Measurements from ENCODE around the gene ZBTB46.
"Not testable (repeated sequence)": the region's sequence is repeated elsewhere in the genome, so short reads cannot be mapped to it uniquely, and the experiment has no call there.

ZBTB46 gene

GRCh38 chr20:63783970-63784369, 47.1 kb downstream of the ZBTB46 start:
- no peak for DNase-seq

GRCh38 chr20:63782521-63782971, 48.5 kb downstream of the ZBTB46 start:
- DNase-seq = no peak

GRCh38 chr20:63782051-63782471, 49.0 kb downstream of the ZBTB46 start:
- no peak for DNase-seq

- DNase-seq = no peak
These were observed 49.9 kb downstream of the ZBTB46 start for GRCh38 chr20:63781181-63781580.

GRCh38 chr20:63778857-63779256, 52.2 kb downstream of the ZBTB46 start:
- DNase-seq = no peak

GRCh38 chr20:63778034-63778752, 52.9 kb downstream of the ZBTB46 start:
- DNase-seq = no peak

- DNase-seq = no peak
These were observed 53.5 kb downstream of the ZBTB46 start for GRCh38 chr20:63777614-63778013.

GRCh38 chr20:63776875-63777274, 54.2 kb downstream of the ZBTB46 start:
- not testable (repeated sequence) for DNase-seq

GRCh38 chr20:63775096-63775978, 55.7 kb downstream of the ZBTB46 start:
- DNase-seq = no peak

- no peak for DNase-seq
These were observed 56.8 kb downstream of the ZBTB46 start for GRCh38 chr20:63774306-63774705.

- DNase-seq = no peak
These were observed 57.4 kb downstream of the ZBTB46 start for GRCh38 chr20:63773571-63774241.

- DNase-seq = no peak
These were observed 58.1 kb downstream of the ZBTB46 start for GRCh38 chr20:63772781-63773518.

- DNase-seq = no peak
These were observed 59.9 kb downstream of the ZBTB46 start for GRCh38 chr20:63771046-63771707.

GRCh38 chr20:63769891-63770474, 61.1 kb downstream of the ZBTB46 start:
- DNase-seq = no peak

- no peak for DNase-seq
These were observed 62.2 kb downstream of the ZBTB46 start for GRCh38 chr20:63768591-63769515.

GRCh38 chr20:63767886-63768285, 63.2 kb downstream of the ZBTB46 start:
- DNase-seq = no peak

GRCh38 chr20:63767456-63767855, 63.6 kb downstream of the ZBTB46 start:
- DNase-seq = no peak

GRCh38 chr20:63766695-63767426, 64.2 kb downstream of the ZBTB46 start:
- DNase-seq = no peak

- no peak for DNase-seq
These were observed 65.2 kb downstream of the ZBTB46 start for GRCh38 chr20:63765902-63766301.

Data from cortex of kidney (tissue), 1 donor.